IMR-90 (cell line): ENCODE measurements around the gene ABCC8. TPM values are rescaled to one million over a fixed set of nuclear protein-coding genes. Genes with fewer than 3 reads are reported as not detected.

ENCODE experiments used
- ATAC-seq: fragments of 200-7000 bp; cut with Tn5 transposase; 2 replicates; pipeline ENCODE4 v1.9.1; 2020; ENCODE audit warnings: low read depth, mild to moderate bottlenecking, moderate library complexity
- BruUV-seq: library from RNA; stranded (reverse); fragments of 400-500 nt; replicated peaks from 2 replicates; lab custom pipeline; 2021; lab: Mats Ljungman, UMichigan
- CTCF ChIA-PET: fragments of 300-600 bp; formaldehyde crosslinking; extraction: SDS; loops from one replicate; lab custom pipeline; 2021; ENCODE audit warnings: antibody characterized with exemption; lab: Yijun Ruan, JAX
- POLR2A ChIA-PET: fragments of 300-600 bp; sonication (Branson Sonifier 250); formaldehyde crosslinking; loops from one replicate; lab custom pipeline; 2022; ENCODE audit warnings: antibody characterized with exemption; ENCODE audit not compliant: unreplicated experiment; lab: Charles Lee
- DNase-seq: peaks from one replicate; pipeline ENCODE4 v3.0.0; 2013
- H2AFZ ChIP-seq: replicated peaks from 2 replicates; pipeline ENCODE3; 2013; ENCODE audit warnings: low read length, mild to moderate bottlenecking; ENCODE audit not compliant: poor library complexity
- H2AK5ac ChIP-seq: 2 replicates; pipeline ENCODE4 v1.6.1; 2013; ENCODE audit warnings: low read depth, low read length, inconsistent platforms
- H2AK9ac ChIP-seq: replicated peaks from 2 replicates; pipeline ENCODE3; 2013; ENCODE audit warnings: mild to moderate bottlenecking, low read depth, low read length, moderate library complexity; ENCODE audit not compliant: poor library complexity
- H2BK120ac ChIP-seq: 2 replicates; pipeline ENCODE4 v1.6.1; 2013; ENCODE audit warnings: low read depth, low read length, inconsistent platforms
- H2BK15ac ChIP-seq: 3 replicates; pipeline ENCODE4 v1.6.1; 2013; ENCODE audit warnings: low read depth, low read length, inconsistent platforms
- H2BK20ac ChIP-seq: 2 replicates; pipeline ENCODE4 v1.6.1; 2013; ENCODE audit warnings: low read depth, mild to moderate bottlenecking, inconsistent platforms, low read length, moderate library complexity
- H2BK5ac ChIP-seq: 2 replicates; pipeline ENCODE4 v1.6.1; 2013; ENCODE audit warnings: mild to moderate bottlenecking, low read depth, low read length, inconsistent platforms; ENCODE audit not compliant: poor library complexity, severe bottlenecking
- H3K14ac ChIP-seq: replicated peaks from 2 replicates; pipeline ENCODE4 v1.6.1; 2013; ENCODE audit warnings: low read depth, low read length, inconsistent platforms
- H3K18ac ChIP-seq: 2 replicates; pipeline ENCODE4 v1.6.1; 2013; ENCODE audit warnings: low read depth, low read length, control low read depth
- H3K23ac ChIP-seq: 2 replicates; pipeline ENCODE4 v1.6.1; 2013; ENCODE audit warnings: low read depth, low read length, inconsistent platforms
- H3K27ac ChIP-seq: 2 replicates; pipeline ENCODE4 v1.5.1; 2013; ENCODE audit warnings: mild to moderate bottlenecking, control low read depth, low read length; ENCODE audit not compliant: insufficient read depth
- H3K27me3 ChIP-seq: 2 replicates; pipeline ENCODE4 v1.6.1; 2013; ENCODE audit warnings: low read length; ENCODE audit not compliant: control insufficient read depth, insufficient read depth
- H3K36me3 ChIP-seq: 2 replicates; pipeline ENCODE4 v1.6.1; 2013; ENCODE audit warnings: low read length, mixed read lengths; ENCODE audit not compliant: control insufficient read depth, insufficient read depth
- H3K4ac ChIP-seq: 2 replicates; pipeline ENCODE4 v1.6.1; 2013; ENCODE audit warnings: low read depth, low read length, inconsistent platforms
- H3K4me1 ChIP-seq: 2 replicates; pipeline ENCODE4 v1.6.1; 2013; ENCODE audit warnings: low read length, mixed read lengths; ENCODE audit not compliant: control insufficient read depth, insufficient read depth
- H3K4me2 ChIP-seq: 2 replicates; pipeline ENCODE4 v1.6.1; 2013; ENCODE audit warnings: low read depth, mild to moderate bottlenecking, control low read depth, low read length, moderate library complexity
- H3K4me3 ChIP-seq: 2 replicates; pipeline ENCODE4 v1.5.1; 2013; ENCODE audit warnings: low read depth, mild to moderate bottlenecking, control low read depth, low read length, moderate library complexity; ENCODE audit not compliant: insufficient read depth
- H3K56ac ChIP-seq: 2 replicates; pipeline ENCODE4 v1.6.1; 2013; ENCODE audit warnings: low read length, inconsistent platforms; ENCODE audit not compliant: insufficient read depth; ENCODE audit errors: extremely low read depth
- H3K79me1 ChIP-seq, 2 experiments: 2 replicates each; pipeline ENCODE4 v1.6.1; 2013; ENCODE audit warnings: low read length in 2 of 2, inconsistent platforms in 1 of 2, low read depth in 1 of 2
- H3K9ac ChIP-seq: 2 replicates; pipeline ENCODE4 v1.6.1; 2013; ENCODE audit warnings: low read depth, low read length, control low read depth
- H3K9me1 ChIP-seq: 2 replicates; pipeline ENCODE4 v1.6.1; 2013; ENCODE audit warnings: low read length, inconsistent platforms; ENCODE audit not compliant: insufficient read depth
- H3K9me3 ChIP-seq: 2 replicates; pipeline ENCODE4 v1.6.1; 2013; ENCODE audit warnings: low read length; ENCODE audit not compliant: control insufficient read depth, insufficient read depth
- H4K20me1 ChIP-seq: 2 replicates; pipeline ENCODE4 v1.6.1; 2013; ENCODE audit warnings: low read length, inconsistent platforms; ENCODE audit not compliant: insufficient read depth
- H4K5ac ChIP-seq: 2 replicates; pipeline ENCODE4 v1.6.1; 2013; ENCODE audit warnings: mild to moderate bottlenecking, low read depth, low read length, control low read depth
- H4K8ac ChIP-seq, 2 experiments: 2 replicates each; pipeline ENCODE4 v1.6.1; 2013; ENCODE audit warnings: low read depth in 2 of 2, low read length in 2 of 2, control low read depth in 1 of 2, inconsistent platforms in 1 of 2
- H4K91ac ChIP-seq: 2 replicates; pipeline ENCODE4 v1.6.1; 2013; ENCODE audit warnings: low read depth, low read length, inconsistent platforms; ENCODE audit not compliant: insufficient read depth
- CEBPB ChIP-seq: IDR thresholded peaks from 2 replicates; pipeline ENCODE4 v1.6.1; 2012; ENCODE audit warnings: low read depth, low read length, improper control_type of control experiment
- CHD1 ChIP-seq: IDR thresholded peaks from 2 replicates; pipeline ENCODE4 v1.6.1; 2012; ENCODE audit warnings: low read depth, low read length, improper control_type of control experiment
- WGBS, 2 experiments: methylation state at CpG; one replicate each; pipeline versions ENCODE4 v1.1.5 to v1.1.7; 2013; ENCODE audit warnings: missing lambda C conversion rate in 2 of 2; ENCODE audit not compliant: insufficient read length in 1 of 2; ENCODE audit errors: extremely low coverage in 2 of 2; 5-methylcytosine and 5-hydroxymethylcytosine counted together
- dilution Hi-C: fragments of 300-500 bp; cut with HindIII; formaldehyde crosslinking; loops from one replicate; pipeline ENCODE4 v1.14.3; 2018; ENCODE audit warnings: low sequenced_read_pairs; ENCODE audit not compliant: unreplicated experiment
- in situ Hi-C: fragments of 300-500 bp; cut with MboI; formaldehyde crosslinking; loops from 3 replicates; pipeline ENCODE4 v1.14.3; 2019; ENCODE audit warnings: low sequenced_read_pairs, inconsistent platforms, mixed read lengths
- intact Hi-C: fragments of 100-400 bp; cut with micrococcal nuclease; formaldehyde crosslinking; loops from 2 replicates; pipeline ENCODE4 v1.10.0; 2022
- polyA plus RNA-seq, 3 experiments: library from polyadenylated mRNA; depleted of rRNA; stranded (reverse); fragments of >200 nt; gene quantifications; 2 replicates each; pipeline ENCODE4 v1.2.3, GENCODE V29; 2012; ENCODE audit warnings: low replicate concordance in 1 of 3
- total RNA-seq: library from RNA; depleted of rRNA; stranded (reverse); fragments of >200 nt; gene quantifications from 2 replicates; pipeline ENCODE4 v1.2.3, GENCODE V29; 2012
- TF ChIP-seq, protein P1 (sequence below): conservative IDR thresholded peaks from 2 replicates; pipeline ENCODE4 v1.5.1; 2012; ENCODE audit warnings: mild to moderate bottlenecking, low read depth, low read length, improper control_type of control experiment

ABCC8 gene
- total and polyA plus RNA-seq, 2 of the 4 experiments (the other 2 are of a cell fraction) = not detected

GRCh38 chr11:17379383-17380180, 97.1 kb downstream of the ABCC8 start (continued):
- TF ChIP-seq, protein P1, sequence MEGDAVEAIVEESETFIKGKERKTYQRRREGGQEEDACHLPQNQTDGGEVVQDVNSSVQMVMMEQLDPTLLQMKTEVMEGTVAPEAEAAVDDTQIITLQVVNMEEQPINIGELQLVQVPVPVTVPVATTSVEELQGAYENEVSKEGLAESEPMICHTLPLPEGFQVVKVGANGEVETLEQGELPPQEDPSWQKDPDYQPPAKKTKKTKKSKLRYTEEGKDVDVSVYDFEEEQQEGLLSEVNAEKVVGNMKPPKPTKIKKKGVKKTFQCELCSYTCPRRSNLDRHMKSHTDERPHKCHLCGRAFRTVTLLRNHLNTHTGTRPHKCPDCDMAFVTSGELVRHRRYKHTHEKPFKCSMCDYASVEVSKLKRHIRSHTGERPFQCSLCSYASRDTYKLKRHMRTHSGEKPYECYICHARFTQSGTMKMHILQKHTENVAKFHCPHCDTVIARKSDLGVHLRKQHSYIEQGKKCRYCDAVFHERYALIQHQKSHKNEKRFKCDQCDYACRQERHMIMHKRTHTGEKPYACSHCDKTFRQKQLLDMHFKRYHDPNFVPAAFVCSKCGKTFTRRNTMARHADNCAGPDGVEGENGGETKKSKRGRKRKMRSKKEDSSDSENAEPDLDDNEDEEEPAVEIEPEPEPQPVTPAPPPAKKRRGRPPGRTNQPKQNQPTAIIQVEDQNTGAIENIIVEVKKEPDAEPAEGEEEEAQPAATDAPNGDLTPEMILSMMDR = no peak

DNA sequence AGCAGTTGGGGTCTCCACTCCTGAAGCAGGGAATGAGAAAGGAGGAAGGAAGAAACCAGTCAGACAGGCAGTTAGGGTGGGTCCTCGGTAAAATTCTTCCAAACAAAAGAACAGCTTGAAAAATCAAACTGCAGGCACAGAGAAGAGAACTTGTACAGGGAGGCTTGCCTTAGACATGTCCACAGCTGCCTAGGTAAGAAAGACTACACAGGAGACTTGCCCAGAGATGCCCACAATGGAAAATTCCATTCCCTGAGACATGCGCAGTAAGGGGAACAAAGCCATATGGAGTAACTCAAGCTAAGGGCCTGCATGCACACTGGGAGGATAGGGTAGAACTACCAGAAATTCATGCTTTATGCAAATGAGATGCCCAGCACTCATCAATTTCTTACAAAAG, 98.0 kb downstream of the ABCC8 start:
- BruUV-seq = no TSS peak
- no peak overlapping the region for H3K4ac ChIP-seq
- in situ Hi-C loops = no loop called here

More for the DNA sequence above, 98.0 kb downstream of the ABCC8 start:
- no peak overlapping the region for H3K27ac ChIP-seq
- DNase-seq = no peak
- CTCF ChIA-PET = interaction anchor here (0.9 kb wide), 1 partner anchor 10 kb away, joined by 3 read pairs; no protein-coding TSS in a partner anchor
- H3K4me2 ChIP-seq = no peak overlapping the region
- no peak overlapping the region for H2AK9ac ChIP-seq
- H4K8ac ChIP-seq = no peak overlapping the region
- H2BK5ac ChIP-seq = no peak overlapping the region
- no peak overlapping the region for H2BK15ac ChIP-seq
- H3K23ac ChIP-seq = no peak overlapping the region
- H3K4me1 ChIP-seq = peaks cover 11% of the 10 kb centered on the region
- no peak overlapping the region for H4K91ac ChIP-seq
- peaks cover 20% of the 10 kb centered on the region for H3K9me1 ChIP-seq
- peaks cover 4% of the 10 kb centered on the region; the same call in 1 of the 2 replicates for H3K36me3 ChIP-seq
- H3K4me3 ChIP-seq = no peak overlapping the region
- POLR2A ChIA-PET = no interaction called here
- no peak overlapping the region for H3K9ac ChIP-seq
- WGBS, 2 experiments = no CpG with 5 or more reads among the region's 2 CpGs
- no peak for TF ChIP-seq CEBPB
- no peak for TF ChIP-seq CHD1
- no peaks in the 10 kb centered on the region for H3K27me3 ChIP-seq
- no peak overlapping the region for H2AFZ ChIP-seq
- no peak overlapping the region for H3K14ac ChIP-seq
- H2AK5ac ChIP-seq = no peak overlapping the region
- no peaks in the 10 kb centered on the region for H4K20me1 ChIP-seq
- no peak overlapping the region for H3K56ac ChIP-seq
- intact Hi-C loops = no loop called here
- no peaks in the 10 kb centered on the region for H3K79me1 ChIP-seq
- H3K9me3 ChIP-seq = 0 out of 2 replicates have a peak, but pooled peaks cover 3% of the 10 kb centered on the region
- H2BK120ac ChIP-seq = no peak overlapping the region
- H4K5ac ChIP-seq = no peak overlapping the region
- no peak overlapping the region for H2BK20ac ChIP-seq
- ATAC-seq = no peak
- dilution Hi-C loops = no loop called here
- no peak overlapping the region for H3K18ac ChIP-seq
